H9 (cell line): ENCODE measurements around the gene CEP112. TPM values are rescaled to one million over a fixed set of nuclear protein-coding genes. Genes with fewer than 3 reads are reported as not detected.

Experiments
- DNase-seq: peaks from one replicate; pipeline ENCODE4 v3.0.0-alpha.2; 2017
- H2AFZ ChIP-seq: one replicate; pipeline ENCODE4 v1.6.1; 2013; ENCODE audit warnings: mild to moderate bottlenecking, low read length, control low read depth, moderate library complexity
- H2AK5ac ChIP-seq: 2 replicates; pipeline ENCODE4 v1.6.1; 2013; ENCODE audit warnings: low read length, control low read depth, mixed read lengths; ENCODE audit not compliant: insufficient read length
- H2BK120ac ChIP-seq: one replicate; pipeline ENCODE4 v1.6.1; 2013; ENCODE audit warnings: low read depth, mild to moderate bottlenecking, low read length, control low read depth, inconsistent platforms; ENCODE audit not compliant: poor library complexity, severe bottlenecking
- H2BK12ac ChIP-seq: 2 replicates; pipeline ENCODE4 v1.6.1; 2013; ENCODE audit warnings: low read length, control low read depth, mixed read lengths, low read depth; ENCODE audit not compliant: insufficient read length
- H2BK15ac ChIP-seq: 2 replicates; pipeline ENCODE4 v1.6.1; 2013; ENCODE audit warnings: low read depth, low read length, control low read depth
- H2BK20ac ChIP-seq: one replicate; pipeline ENCODE4 v1.6.1; 2013; ENCODE audit warnings: low read depth, mild to moderate bottlenecking, low read length, control low read depth, inconsistent platforms; ENCODE audit not compliant: poor library complexity, severe bottlenecking
- H2BK5ac ChIP-seq: 2 replicates; pipeline ENCODE4 v1.6.1; 2013; ENCODE audit warnings: low read length, control low read depth, mixed read lengths; ENCODE audit not compliant: insufficient read length
- H3K14ac ChIP-seq: 2 replicates; pipeline ENCODE4 v1.6.1; 2013; ENCODE audit warnings: low read length, control low read depth; ENCODE audit not compliant: insufficient read depth
- H3K18ac ChIP-seq: 2 replicates; pipeline ENCODE4 v1.6.1; 2013; ENCODE audit warnings: low read depth, mild to moderate bottlenecking, mixed read lengths, low read length, control low read depth; ENCODE audit not compliant: insufficient read length
- H3K23ac ChIP-seq: 2 replicates; pipeline ENCODE4 v1.6.1; 2013; ENCODE audit warnings: low read length, control low read depth, mixed read lengths, low read depth; ENCODE audit not compliant: insufficient read length
- H3K23me2 ChIP-seq: 2 replicates; pipeline ENCODE4 v1.6.1; 2013; ENCODE audit warnings: low read depth, mild to moderate bottlenecking, mixed read lengths, low read length, control low read depth; ENCODE audit not compliant: insufficient read length, poor library complexity, severe bottlenecking
- H3K27ac ChIP-seq: 2 replicates; pipeline ENCODE4 v1.5.1; 2013; ENCODE audit warnings: low read length, control low read depth, mixed read lengths, low read depth; ENCODE audit not compliant: insufficient read length
- H3K27me3 ChIP-seq: 2 replicates; pipeline ENCODE4 v1.6.1; 2013; ENCODE audit warnings: low read length, control low read depth, inconsistent platforms; ENCODE audit not compliant: insufficient read depth
- H3K4ac ChIP-seq: 2 replicates; pipeline ENCODE4 v1.6.1; 2013; ENCODE audit warnings: low read depth, mild to moderate bottlenecking, control low read depth, inconsistent platforms, low read length, moderate library complexity
- H3K4me1 ChIP-seq: 2 replicates; pipeline ENCODE4 v1.6.1; 2013; ENCODE audit warnings: low read length, control low read depth, inconsistent platforms; ENCODE audit not compliant: insufficient read depth
- H3K4me2 ChIP-seq: 2 replicates; pipeline ENCODE4 v1.6.1; 2013; ENCODE audit warnings: low read length, control low read depth, mixed read lengths; ENCODE audit not compliant: insufficient read length, insufficient read depth
- H3K56ac ChIP-seq: 2 replicates; pipeline ENCODE4 v1.6.1; 2013; ENCODE audit warnings: low read depth, mild to moderate bottlenecking, mixed read lengths, low read length, control low read depth; ENCODE audit not compliant: insufficient read length
- H3K79me1 ChIP-seq: 2 replicates; pipeline ENCODE4 v1.6.1; 2013; ENCODE audit warnings: low read depth, mild to moderate bottlenecking, moderate library complexity, low read length, control low read depth, inconsistent platforms; ENCODE audit not compliant: insufficient read depth, poor library complexity, severe bottlenecking
- H3K79me2 ChIP-seq: 2 replicates; pipeline ENCODE4 v1.6.1; 2013; ENCODE audit warnings: low read length, control low read depth, inconsistent platforms; ENCODE audit not compliant: insufficient read depth
- H3K9ac ChIP-seq: 2 replicates; pipeline ENCODE4 v1.6.1; 2013; ENCODE audit warnings: low read length, control low read depth, mixed read lengths; ENCODE audit not compliant: insufficient read length; ENCODE audit errors: extremely low read depth
- H3K9me3 ChIP-seq: one replicate; pipeline ENCODE4 v1.6.1; 2013; ENCODE audit warnings: low read depth, low read length, inconsistent platforms; ENCODE audit not compliant: control insufficient read depth
- H3T11ph ChIP-seq: one replicate; pipeline ENCODE4 v1.6.1; 2013; ENCODE audit warnings: mild to moderate bottlenecking, low read length, control low read depth, inconsistent platforms
- H4K20me1 ChIP-seq: one replicate; pipeline ENCODE4 v1.6.1; 2013; ENCODE audit not compliant: control insufficient read depth, insufficient read length, insufficient read depth
- H4K5ac ChIP-seq: 2 replicates; pipeline ENCODE4 v1.6.1; 2013; ENCODE audit warnings: low read depth, mild to moderate bottlenecking, mixed read lengths, low read length, control low read depth; ENCODE audit not compliant: insufficient read length
- H4K8ac ChIP-seq: replicated peaks from 2 replicates; pipeline ENCODE4 v1.6.1; 2013; ENCODE audit warnings: low read length, control low read depth, mixed read lengths, low read depth; ENCODE audit not compliant: insufficient read length
- H4K91ac ChIP-seq: 2 replicates; pipeline ENCODE4 v1.6.1; 2013; ENCODE audit warnings: low read depth, mild to moderate bottlenecking, moderate library complexity, mixed read lengths, low read length, control low read depth; ENCODE audit not compliant: insufficient read length
- H3K27ac Mint-ChIP-seq, 3 experiments: 2 replicates in 2 of 3; 3 replicates in 1 of 3; pipeline ENCODE4 v1.8.0; 2020 to 2021; ENCODE audit warnings: mixed read lengths in 3 of 3, mild to moderate bottlenecking in 1 of 3, moderate library complexity in 1 of 3
- H3K27me3 Mint-ChIP-seq: 2 replicates; pipeline ENCODE4 v1.8.0; 2021; ENCODE audit warnings: low read depth, mild to moderate bottlenecking, moderate library complexity, mixed read lengths
- H3K36me3 Mint-ChIP-seq, 3 experiments: 2 replicates in 2 of 3; 3 replicates in 1 of 3; pipeline ENCODE4 v1.8.0; 2020 to 2021; ENCODE audit warnings: low read depth in 3 of 3, mixed read lengths in 3 of 3; ENCODE audit not compliant: insufficient read depth in 1 of 3
- H3K4me1 Mint-ChIP-seq, 2 experiments: 2 replicates each; pipeline ENCODE4 v1.8.0; 2020; ENCODE audit warnings: mixed read lengths in 2 of 2
- H3K4me3 Mint-ChIP-seq, 2 experiments: 2 replicates in 1 of 2; 3 replicates in 1 of 2; pipeline ENCODE4 v1.8.0; 2020 to 2021; ENCODE audit warnings: mild to moderate bottlenecking in 2 of 2, mixed read lengths in 2 of 2, moderate library complexity in 1 of 2
- H3K9me3 Mint-ChIP-seq, 2 experiments: 2 replicates in 1 of 2; 3 replicates in 1 of 2; pipeline ENCODE4 v1.8.0; 2020; ENCODE audit warnings: mild to moderate bottlenecking in 2 of 2, mixed read lengths in 2 of 2, moderate library complexity in 1 of 2
- CTCF ChIP-seq: fragments of 200-600 bp; sonication (generic); conservative IDR thresholded peaks from 3 replicates; pipeline ENCODE4 v1.8.0; 2021; ENCODE audit warnings: antibody characterized with exemption, mild to moderate bottlenecking
- WGBS: extraction: QIAGEN DNeasy Blood & Tissue Kit; methylation state at CpG from one replicate; pipeline ENCODE4 v1.1.7; 2013; ENCODE audit warnings: missing lambda C conversion rate, low lambda C conversion rate, mixed read lengths; ENCODE audit not compliant: insufficient read length; ENCODE audit errors: extremely low coverage; 5-methylcytosine and 5-hydroxymethylcytosine counted together
- total RNA-seq: library from RNA; stranded (reverse); gene quantifications from 2 replicates; pipeline ENCODE4 v1.2.1, GENCODE V29; 2021

Gene CEP112
- total RNA-seq, 1 experiment from 2014 or later = 5.4 TPM

GRCh38 chr17:65916425-65916824 lies 275.5 kb downstream of the CEP112 start:
- H3K9me3 ChIP-seq = no peaks in the 10 kb centered on the region
- H2BK20ac ChIP-seq = no peak overlapping the region
- no peak overlapping the region for H4K8ac ChIP-seq
- no peak overlapping the region for H2BK120ac ChIP-seq
- Mint-ChIP-seq H3K4me1 (peaks cover 9 to 13% of the 10 kb centered on the region in 2 experiments), H3K9me3 (no peaks in the 10 kb centered on the region), H3K4me3 (no peak overlapping the region), H3K27me3 (no peaks in the 10 kb centered on the region), H3K36me3 (no peaks in the 10 kb centered on the region), H3K27ac (no peak overlapping the region)
- H3K4me1 ChIP-seq = no peaks in the 10 kb centered on the region
- no peaks in the 10 kb centered on the region for H4K20me1 ChIP-seq
- H2BK15ac ChIP-seq = no peak overlapping the region
- H3K4me2 ChIP-seq = no peak overlapping the region
- H3K18ac ChIP-seq = no peak overlapping the region
- no peak overlapping the region for H3K27ac ChIP-seq
- H3K79me2 ChIP-seq = no peaks in the 10 kb centered on the region
- TF ChIP-seq CTCF = no peak
- H3K4ac ChIP-seq = no peak overlapping the region
- H2BK5ac ChIP-seq = no peak overlapping the region
- no peaks in the 10 kb centered on the region for H3K23me2 ChIP-seq
- H4K91ac ChIP-seq = no peak overlapping the region
- no peak overlapping the region for H2AK5ac ChIP-seq
- no peak overlapping the region for H2AFZ ChIP-seq
- DNase-seq = no peak
- no peak overlapping the region for H3T11ph ChIP-seq
- no peak overlapping the region for H3K14ac ChIP-seq
- no CpG with 5 or more reads among the region's 2 CpGs for WGBS
- H3K9ac ChIP-seq = no peak overlapping the region
- no peak overlapping the region for H4K5ac ChIP-seq
- no peak overlapping the region for H2BK12ac ChIP-seq
- no peak overlapping the region for H3K56ac ChIP-seq
- H3K27me3 ChIP-seq = no peaks in the 10 kb centered on the region
- no peak overlapping the region for H3K23ac ChIP-seq
- no peaks in the 10 kb centered on the region for H3K79me1 ChIP-seq
